Inferior parietal cortex (tissue), 1 donor: ENCODE measurements around the gene ACOD1.

Source experiments
- DNase-seq: peaks from one replicate; pipeline ENCODE4 v3.0.0-alpha.2; 2016; ENCODE audit errors: extremely low spot score

Gene ACOD1

GRCh38 chr13:76991796-76992547, 43.7 kb downstream of the ACOD1 start, which contains the start of gene CLN5:
Gene CLN5 (plus strand): TSS chr13:76992081. CDS start chr13:76992099, 18 bp downstream.
- DNase-seq, result peak; percentile 94

- peak; percentile 58 for DNase-seq
Observed at GRCh38 chr13:76992548-76993001, 44.3 kb downstream of the ACOD1 start.

- DNase-seq, result peak; percentile 38
Observed at GRCh38 chr13:76993021-76993420, 44.7 kb downstream of the ACOD1 start.

GRCh38 chr13:76993473-76993872, 45.2 kb downstream of the ACOD1 start:
- DNase-seq, result no peak

- no peak for DNase-seq
Observed at GRCh38 chr13:76994281-76994680, 46.0 kb downstream of the ACOD1 start.

GRCh38 chr13:77000475-77000874, 52.2 kb downstream of the ACOD1 start:
- DNase-seq, result no peak

GRCh38 chr13:77001540-77001939, 53.2 kb downstream of the ACOD1 start:
- DNase-seq, result no peak

- no peak for DNase-seq
Observed at GRCh38 chr13:77001963-77002587, 53.8 kb downstream of the ACOD1 start.

GRCh38 chr13:77002590-77003190, 54.4 kb downstream of the ACOD1 start:
- no peak for DNase-seq
